ENCODE measurements around the gene GPS1. TPM values are rescaled to one million over a fixed set of nuclear protein-coding genes. Genes with fewer than 3 reads are reported as not detected.

The GPS1 gene
- total and polyA plus RNA-seq, 11 donors = 76.7 to 151 (median 85.0) TPM

DNA sequence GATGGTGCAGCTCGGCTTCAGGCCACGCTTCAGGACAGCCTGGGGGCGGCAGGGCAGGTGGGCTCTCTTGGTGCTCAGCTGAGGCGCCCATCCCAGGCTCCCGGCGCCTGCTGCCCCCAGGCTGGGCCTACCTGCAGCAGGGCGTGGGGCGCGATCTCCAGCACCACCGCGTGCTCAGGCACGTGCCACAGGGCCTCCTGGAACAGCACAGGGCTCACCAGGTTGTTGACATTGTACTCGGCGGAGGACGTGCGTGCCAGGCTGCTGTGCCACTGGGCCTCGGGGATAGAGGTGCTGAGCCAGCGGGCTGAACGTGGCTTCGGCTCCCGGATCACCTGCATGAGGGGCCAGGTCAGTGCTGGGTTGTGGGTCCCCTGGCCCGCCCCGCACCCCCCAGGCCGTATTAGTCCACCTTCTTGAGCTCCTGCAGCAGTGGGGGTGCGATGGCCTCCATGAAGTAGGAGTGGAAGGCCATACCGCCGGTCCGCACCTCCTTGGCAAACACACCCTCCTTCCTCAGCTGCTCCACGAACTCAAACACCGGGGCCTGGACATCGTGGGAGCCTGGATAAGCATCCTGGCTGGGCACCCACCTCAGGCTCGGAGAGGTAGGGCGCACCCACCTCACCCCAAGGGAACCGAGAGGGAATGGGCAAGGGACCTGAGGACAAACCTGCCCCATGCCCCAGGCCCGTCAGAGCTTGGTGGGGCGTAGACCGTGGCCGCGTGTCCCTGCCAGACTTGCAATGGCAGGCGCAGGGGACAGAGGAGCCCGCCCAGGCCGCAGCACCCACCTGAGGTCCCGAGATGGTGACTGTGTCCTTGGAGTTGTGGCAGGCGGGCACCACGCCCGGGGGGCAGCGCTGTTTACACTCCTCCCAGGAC lies 37.4 kb downstream of the GPS1 start:
- WGBS, 4 donors = 94 to 97% (median 96%) methylated on average over 21 to 47 of the region's 47 CpGs
- intact Hi-C loops (cut with DNase I) = no loop called here
- TF ChIP-seq POLR2A (IDR thresholded peaks at IDR 0.05) = no peak
- TF ChIP-seq, protein P1, sequence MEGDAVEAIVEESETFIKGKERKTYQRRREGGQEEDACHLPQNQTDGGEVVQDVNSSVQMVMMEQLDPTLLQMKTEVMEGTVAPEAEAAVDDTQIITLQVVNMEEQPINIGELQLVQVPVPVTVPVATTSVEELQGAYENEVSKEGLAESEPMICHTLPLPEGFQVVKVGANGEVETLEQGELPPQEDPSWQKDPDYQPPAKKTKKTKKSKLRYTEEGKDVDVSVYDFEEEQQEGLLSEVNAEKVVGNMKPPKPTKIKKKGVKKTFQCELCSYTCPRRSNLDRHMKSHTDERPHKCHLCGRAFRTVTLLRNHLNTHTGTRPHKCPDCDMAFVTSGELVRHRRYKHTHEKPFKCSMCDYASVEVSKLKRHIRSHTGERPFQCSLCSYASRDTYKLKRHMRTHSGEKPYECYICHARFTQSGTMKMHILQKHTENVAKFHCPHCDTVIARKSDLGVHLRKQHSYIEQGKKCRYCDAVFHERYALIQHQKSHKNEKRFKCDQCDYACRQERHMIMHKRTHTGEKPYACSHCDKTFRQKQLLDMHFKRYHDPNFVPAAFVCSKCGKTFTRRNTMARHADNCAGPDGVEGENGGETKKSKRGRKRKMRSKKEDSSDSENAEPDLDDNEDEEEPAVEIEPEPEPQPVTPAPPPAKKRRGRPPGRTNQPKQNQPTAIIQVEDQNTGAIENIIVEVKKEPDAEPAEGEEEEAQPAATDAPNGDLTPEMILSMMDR (IDR thresholded peaks at IDR 0.05) = no peak
- H3K36me3 ChIP-seq = peaks cover 0 to 100% (median 90%) of the 10 kb centered on the region in 9 donors
- DNase-seq = peak in 3 of 5 donors; percentile 4 to 61 (median 18)
- no peaks in the 10 kb centered on the region for H3K9me3 ChIP-seq
- no peak for ATAC-seq
- H3K4me1 ChIP-seq = no peaks in the 10 kb centered on the region
- H3K27ac ChIP-seq = no peak overlapping the region
- H3K4me3 ChIP-seq = no peak overlapping the region
- H3K27me3 ChIP-seq = no peaks in the 10 kb centered on the region

DNA sequence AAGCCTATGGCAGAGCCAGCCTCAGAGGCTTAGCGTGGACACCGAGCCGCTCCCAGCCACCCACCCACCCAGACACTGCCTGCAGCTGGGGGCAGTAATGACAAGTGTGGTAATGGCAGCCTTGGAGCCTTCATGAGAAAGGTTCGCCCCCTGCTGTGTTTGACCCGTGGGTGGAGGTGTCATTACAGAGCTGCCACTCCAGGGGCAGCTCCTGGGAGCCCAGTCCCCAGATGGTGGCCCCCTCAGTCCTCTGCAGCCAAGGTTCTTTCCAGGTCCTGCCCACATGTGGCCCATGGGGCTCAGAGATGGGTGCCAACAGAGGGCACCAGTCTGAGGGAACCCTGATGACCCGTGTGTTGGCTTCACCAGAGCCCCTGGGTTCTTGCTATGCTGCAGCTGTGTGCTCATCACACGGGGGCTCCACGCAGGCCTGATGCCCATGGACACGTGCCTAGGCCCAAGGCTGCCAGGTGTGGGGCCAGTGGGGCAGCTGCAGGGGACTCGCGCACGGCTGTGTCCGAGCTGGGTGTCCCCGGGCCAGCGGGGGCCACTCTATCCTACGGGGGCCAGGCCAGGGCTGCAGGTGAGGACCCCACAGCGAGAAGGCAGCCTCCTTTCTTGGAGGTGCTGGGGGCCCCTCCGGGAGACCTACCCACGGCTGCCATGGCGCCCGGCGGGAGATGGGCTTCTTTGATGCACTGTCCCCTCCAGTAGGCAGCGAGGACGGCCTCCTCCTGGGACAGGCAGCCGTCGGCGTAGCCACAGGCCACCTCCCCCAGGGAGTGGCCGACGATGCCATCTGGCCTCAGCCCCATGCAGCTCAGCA lies 38.2 kb downstream of the GPS1 start:
- ATAC-seq (no peak), DNase-seq (peak in 1 of 5 donors; percentile 6)
- Histone ChIP-seq H3K4me3 (no peak overlapping the region), H3K4me1 (no peaks in the 10 kb centered on the region), H3K36me3 (peaks cover 0 to 100% (median 89%) of the 10 kb centered on the region in 9 donors), H3K9me3 (no peaks in the 10 kb centered on the region), H3K27ac (no peak overlapping the region), H3K27me3 (no peaks in the 10 kb centered on the region)
- 91 to 96% (median 92%) methylated on average over 10 to 29 of the region's 29 CpGs for WGBS, 4 donors
- intact Hi-C loops (cut with DNase I) = no loop called here
- TF ChIP-seq, protein P1 (IDR thresholded peaks at IDR 0.05) = no peak
- TF ChIP-seq POLR2A (IDR thresholded peaks at IDR 0.05) = no peak

DNA sequence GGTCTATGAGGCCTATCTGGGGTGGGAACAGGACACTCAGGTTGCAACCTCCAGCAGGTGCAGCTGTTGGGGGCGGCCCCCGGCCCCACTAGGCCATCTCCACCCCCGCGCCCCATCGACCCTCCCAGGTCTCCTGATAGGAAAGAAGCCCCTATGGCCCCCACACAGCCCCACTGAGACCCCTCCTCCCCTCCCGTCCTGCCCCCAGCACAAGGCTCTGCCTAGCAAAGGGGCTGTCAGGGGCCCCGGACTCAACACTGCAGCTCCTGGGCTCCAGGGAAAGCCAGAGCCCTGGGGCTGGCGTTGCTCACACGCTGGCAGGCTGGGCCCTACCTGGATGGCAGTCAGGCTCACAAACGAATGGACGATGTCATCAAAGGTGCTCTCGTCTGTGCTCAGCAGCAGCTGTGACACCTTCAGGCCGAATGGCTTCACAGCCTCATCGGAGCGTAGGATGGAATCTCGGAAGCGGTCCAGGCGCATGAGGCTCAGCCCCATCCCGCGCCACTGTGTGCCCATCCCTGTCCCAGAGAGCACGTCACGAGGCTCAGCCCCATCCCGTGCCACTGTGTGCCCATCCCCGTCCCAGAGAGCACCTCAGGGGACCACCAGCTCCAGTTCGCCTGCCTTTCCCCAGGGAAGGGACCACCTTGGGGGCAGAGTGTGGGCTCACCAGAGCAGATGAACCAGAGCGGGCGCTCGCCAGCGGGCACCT lies 39.0 kb downstream of the GPS1 start:
- 88 to 96% (median 95%) methylated on average over 19 to 29 of the region's 29 CpGs for WGBS, 4 donors
- Histone ChIP-seq H3K27ac (no peak overlapping the region), H3K27me3 (no peaks in the 10 kb centered on the region), H3K9me3 (no peaks in the 10 kb centered on the region), H3K36me3 (peaks cover 0 to 100% (median 85%) of the 10 kb centered on the region in 9 donors), H3K4me1 (no peaks in the 10 kb centered on the region), H3K4me3 (no peak overlapping the region)
- peak in 1 of 5 donors; percentile 6 for DNase-seq
- no peak for TF ChIP-seq POLR2A (IDR thresholded peaks at IDR 0.05)
- TF ChIP-seq, protein P1 (IDR thresholded peaks at IDR 0.05) = no peak
- intact Hi-C loops (cut with DNase I) = no loop called here
- no peak for ATAC-seq
